CMK (cell line): ENCODE data around the gene NRP1.
"Not testable (repeated sequence)": the region's sequence is repeated elsewhere in the genome, so short reads cannot be mapped to it uniquely, and the experiment has no call there.

Experiments used
- DNase-seq: peaks from one replicate; pipeline ENCODE4 v3.0.0-alpha.2; 2010; ENCODE audit warnings: low read depth

Gene NRP1

DNA sequence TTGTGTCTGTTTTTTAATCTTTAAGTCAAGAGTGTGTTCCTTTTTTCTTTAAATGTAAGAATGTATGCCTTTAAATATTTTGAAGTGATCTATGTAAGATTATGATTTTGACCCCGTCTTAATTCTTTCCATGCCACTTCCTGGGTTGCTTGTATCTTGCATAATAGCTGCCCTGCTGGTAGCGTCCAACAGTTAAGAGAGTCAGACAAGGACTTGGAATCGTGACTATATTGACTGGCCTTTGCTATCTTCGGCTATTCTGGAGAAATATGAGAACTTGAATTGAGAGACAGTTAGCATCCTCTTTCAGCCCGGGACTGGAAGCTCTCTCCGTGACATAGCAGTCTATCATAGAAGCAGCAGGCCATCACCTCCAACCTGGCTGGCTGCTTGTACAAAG lies 13.0 kb downstream of the NRP1 start:
- no peak for DNase-seq

DNA sequence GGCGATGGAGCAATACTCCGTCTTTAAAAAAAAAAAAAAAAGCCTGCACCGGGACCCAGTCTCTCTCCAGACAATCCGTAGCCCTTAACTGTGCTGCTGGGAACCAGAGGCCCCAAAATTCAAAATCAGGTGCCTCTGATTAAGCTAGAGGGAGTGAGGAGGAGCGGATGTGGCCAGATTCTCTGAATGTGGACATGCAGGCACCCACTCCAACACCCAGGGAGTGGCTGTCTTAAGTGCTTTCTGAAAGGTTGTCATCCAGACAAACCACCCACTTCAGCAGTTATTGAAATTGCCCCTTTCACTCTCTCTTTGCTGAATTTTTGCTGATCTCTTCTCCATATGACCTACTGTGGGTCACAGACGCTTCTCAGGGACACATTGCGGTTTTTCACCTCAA lies 14.2 kb downstream of the NRP1 start:
- no peak for DNase-seq

DNA sequence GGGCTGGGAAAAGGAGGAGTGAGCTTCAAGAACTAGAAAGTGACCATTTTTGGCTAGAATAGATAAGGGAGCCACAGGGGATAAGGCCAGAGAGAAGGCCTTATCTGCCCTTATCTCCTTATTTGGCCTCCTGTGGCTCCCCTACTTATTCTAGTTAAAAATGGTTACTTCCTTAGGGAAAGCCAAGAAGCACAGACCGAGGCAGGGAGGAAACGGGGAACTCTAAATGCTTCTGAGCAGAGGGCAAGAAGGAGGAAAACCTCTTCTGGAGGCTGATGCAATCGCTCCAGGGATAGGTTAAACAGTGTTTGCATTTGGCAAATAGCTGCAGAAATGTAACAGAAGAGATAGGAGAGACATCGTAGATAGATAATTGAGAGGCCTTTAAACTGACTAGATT lies 18.6 kb downstream of the NRP1 start:
- DNase-seq: peak; percentile 50

DNA sequence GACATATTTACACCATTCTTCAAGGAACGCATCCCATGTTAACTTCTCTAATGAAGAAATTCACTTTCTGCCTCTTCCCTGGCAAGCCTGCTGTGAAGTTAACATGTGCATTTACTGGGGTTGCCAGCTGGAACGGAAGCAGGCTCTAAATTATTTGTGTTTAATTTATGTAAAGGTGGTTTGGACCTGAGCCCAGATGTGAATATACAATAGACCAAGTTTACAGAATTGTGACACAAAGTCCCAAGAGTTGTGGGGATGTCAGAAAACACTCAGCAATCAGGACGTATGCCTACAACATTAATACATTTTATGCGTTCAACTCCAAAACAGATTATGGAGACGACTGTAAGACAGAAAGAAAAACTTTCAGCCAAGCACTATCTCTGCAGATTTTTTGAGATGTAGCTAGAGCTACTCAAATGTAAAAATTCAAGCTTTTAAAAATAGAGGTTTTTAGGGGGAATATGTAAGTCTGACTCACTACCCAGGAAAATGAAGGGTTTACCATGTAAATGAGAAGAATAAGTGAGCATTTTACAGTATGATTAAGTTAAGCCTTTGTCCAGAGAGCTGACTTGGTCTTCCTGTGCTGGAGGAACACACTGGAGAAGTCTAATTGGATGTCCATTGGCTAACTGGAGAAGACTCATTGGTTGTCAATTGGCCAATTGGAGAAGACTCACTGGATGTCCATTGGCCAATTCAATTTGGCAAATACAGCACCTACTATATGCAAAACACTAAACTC lies 19.5 kb downstream of the NRP1 start:
- no peak for DNase-seq

DNA sequence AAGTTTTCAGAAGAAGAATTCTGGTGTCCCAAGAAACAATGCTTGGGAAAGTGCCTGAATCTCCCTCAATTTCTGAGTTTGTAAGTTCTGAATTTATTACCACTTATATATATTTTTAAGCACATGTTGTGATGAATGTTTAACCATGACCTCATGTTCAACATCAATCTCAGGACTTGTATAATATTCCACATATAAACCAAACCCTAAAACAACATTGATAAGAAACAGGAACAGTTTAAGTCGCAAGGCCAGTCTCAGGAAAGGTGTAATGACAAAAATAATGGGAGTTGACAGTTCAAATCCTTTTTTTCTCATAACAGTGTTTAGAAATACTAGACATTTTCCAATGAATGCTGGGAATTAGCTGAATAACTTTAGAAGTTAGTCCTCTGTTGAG lies 22.8 kb downstream of the NRP1 start:
- no peak for DNase-seq

DNA sequence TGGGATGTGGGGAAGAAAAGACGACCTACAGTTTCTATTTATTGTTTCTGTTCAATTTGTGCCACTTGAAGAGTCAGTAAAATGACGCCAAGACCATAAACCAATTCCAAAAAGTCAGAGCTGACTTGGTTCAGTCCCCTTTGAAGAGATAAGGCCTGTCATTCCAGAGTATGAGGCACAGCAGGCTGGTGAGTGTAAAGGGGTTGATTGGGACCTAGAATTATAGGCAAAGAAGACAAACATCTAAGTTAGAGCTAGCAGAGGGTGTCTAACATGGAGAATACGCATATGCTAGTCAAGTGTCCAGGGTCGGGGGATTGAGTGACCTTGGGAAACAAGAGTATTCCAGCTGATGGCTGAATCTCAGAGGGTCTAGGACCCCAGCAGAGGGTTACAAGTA lies 23.6 kb downstream of the NRP1 start:
- DNase-seq: no peak

DNA sequence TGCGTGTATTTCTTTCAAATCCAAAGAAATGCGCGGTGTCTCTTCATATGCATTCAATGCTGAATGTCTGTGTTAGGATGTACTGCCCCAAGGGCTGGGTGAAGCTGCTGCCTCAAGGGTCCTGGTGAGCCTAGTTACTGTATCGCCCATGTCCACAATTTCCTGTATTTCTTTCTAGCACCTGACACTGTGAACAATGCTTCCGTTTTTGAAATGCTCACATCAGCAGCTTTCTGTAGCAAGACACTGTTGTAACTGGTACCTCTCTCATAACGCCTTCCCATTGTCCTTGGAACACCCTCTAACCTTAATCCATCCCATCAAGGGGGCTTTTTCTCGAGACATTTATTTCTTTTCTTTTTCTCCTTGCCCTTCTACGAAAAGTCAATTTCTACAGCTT lies 25.1 kb downstream of the NRP1 start:
- no peak for DNase-seq

DNA sequence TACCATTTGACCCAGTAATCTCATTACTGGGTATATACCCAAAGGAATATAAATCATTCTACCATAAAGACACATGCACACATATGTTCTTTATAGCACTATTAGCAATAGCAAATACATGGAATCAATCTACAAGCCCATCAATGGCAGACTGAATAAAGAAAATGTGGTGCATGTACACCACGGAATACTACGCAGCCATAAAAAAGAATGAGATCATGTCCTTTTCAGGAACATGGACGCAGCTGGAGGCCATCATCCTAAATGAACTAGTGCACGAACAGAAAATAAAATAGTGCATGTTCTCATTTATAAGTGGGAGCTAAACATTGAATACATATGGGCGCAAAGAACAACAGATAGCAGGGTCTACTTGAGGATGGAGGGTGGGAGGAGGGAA lies 26.6 kb downstream of the NRP1 start:
- no peak for DNase-seq

DNA sequence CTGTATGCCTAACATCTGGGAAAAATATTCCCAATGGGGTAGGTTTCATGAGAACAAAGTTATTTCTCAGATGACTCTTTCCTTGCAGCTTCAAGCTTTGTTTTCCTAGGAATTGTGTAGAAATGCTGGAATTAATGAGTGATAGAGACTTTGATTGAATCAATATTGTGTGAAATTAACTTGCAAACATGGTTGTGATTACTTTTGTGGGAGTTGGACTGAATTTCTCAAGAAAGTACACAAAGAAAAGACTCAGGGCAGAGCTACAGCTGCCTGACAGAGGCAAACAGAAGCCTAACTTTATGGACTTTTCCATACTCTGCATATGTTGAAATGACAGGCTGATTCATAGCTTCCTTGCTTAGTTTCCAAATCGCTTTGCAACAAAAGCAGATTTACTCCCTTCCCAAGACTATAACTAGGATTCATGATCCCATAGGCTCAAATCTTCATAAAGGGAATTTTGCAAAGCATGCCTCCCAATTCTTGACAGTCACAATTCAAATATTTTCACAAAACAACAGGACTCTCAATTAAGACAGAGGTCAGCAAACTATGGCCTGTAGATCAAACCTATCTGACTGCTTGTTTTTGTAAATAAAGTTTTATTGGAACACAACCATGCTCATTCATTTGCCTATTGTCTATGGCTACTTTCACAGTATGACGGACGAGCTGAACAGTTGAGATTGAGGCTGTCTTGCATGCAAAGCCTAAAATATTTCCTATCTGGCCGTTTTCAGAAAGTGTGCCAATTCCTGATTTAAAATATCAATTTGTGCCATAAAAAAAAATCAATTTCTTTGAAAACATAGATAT lies 27.6 kb downstream of the NRP1 start:
- DNase-seq: no peak

DNA sequence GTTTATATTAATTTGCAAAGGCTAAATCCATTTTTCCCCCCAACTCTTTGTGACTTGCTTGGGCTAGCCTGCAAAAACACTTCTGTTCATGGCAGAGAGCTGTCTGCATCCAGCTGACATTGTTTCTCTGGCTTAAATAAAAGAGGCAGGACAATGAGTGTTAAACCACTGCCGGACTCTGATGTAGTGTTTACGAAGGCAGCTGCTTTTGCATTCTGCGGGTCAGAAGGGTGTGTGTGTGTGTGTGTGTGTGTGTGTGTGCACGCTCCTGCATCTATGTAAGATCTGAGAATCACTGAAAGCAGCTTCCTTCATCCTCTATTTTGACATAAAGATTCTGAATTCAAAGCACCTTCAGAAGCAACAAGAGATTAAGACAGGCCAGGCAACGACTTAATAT lies 28.3 kb downstream of the NRP1 start:
- no peak for DNase-seq

DNA sequence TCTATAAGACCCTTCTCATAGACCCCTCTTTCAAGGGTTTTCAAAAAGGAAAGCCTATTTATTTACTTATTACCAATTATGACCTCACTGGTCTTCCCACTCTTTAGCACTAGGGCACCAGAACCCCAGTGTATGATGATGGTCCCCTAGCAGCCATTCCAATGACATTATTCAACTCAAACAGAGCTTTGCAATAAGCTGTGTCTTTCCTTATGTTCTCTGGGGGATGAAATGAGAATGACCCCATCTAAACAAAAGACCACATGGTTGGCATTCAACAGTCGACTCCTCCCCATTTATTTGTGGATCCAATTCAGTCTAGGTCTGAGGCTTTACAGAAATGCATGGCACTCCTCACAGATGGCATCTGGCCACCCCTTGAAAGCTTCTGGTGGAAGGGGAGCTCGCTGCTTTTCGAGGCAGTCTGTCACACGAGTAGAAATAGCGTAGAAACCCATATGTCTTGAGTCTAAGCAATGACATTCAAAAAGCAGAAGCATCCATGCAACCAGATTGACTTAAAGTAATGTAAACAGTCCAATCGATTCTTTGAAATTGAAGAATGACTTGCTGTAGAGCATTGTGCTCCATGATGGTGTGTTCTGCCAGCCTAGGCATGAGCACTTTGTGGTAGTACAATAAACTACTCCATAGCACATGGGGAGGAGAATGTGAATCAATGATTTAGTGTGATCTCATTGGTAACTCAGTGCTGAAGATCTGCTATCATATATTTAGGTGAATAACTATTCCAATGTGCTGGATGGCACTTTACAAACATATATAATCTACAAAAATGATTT lies 29.8 kb downstream of the NRP1 start:
- DNase-seq: no peak

DNA sequence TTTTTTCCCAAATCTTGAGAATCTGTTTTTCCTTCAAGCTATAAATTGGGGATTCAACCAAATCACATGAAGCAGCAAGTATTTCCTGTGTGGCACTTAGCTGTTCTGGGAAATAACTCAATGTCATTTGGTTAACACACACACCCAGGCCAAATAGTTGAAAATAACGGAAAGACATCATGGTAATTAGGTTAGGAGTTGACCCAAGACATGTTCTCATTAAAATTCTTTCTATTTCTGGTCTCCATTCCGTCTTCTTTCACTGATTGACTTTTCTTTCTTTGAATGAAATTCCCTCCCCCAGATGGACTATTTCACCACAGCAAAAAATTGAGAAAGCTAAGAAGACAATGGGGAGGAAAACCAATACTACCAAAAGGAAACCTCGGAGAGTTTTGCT lies 30.5 kb downstream of the NRP1 start:
- no peak for DNase-seq

DNA sequence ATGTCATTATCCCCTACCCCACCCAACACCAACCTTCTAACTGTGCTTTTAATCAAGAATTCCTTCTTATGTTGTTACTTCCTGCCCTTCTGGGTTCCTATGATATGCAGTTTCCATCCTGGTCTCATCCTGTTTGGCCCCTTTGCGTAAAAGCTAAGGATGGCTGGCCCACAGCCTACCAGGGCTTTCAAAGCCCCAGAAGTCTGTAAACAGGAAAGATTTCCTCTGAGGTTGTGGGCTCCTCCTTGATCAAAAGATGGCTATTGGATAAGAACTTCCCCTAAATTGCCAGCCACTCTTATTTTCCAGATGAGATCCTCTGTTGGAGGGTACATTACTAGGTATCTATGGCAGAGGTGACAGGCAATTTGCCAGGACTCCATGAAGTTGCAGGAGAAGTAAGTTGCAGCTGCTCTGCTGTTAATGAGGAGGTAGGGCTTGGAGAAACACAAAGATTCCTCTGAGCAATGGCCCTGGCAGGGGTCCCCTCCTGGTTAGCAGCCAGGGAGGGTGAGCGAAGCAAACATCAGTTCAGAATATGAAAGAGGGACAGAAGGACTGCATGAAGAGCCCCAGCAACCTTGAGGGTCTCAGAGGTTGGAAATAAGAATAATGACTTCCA lies 32.1 kb downstream of the NRP1 start:
- DNase-seq: no peak

DNA sequence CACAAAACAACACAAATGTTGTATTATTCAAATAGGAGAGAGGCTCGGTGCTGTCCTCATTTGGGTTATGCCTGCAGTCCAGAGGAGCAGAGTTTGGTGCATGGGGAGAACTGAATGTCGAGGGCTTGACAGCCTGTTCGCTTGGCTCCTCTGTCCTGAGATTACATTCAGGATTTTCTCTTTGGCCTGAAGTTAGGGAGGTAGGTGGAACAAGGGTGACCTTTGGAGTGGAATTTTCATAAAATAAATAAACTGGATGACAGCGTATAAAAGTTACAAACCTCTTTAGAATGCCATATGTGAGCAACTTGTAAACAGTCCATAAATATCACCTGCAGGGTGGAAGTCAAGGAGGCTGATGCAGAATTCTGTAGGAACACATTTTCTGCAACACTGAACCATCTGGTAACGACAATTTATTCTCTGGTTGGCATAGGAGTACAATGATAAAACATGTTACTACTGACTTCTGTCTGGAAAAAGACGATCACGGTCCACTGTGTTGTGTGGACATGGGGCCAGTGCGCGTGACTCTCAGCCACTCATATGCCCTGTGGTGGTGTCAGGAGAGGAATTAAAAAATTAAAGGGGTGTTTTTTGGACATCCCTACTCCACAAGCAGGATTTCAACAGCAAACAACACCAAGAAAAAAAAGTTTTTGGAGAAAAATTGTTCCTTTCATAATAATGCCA lies 33.2 kb downstream of the NRP1 start:
- DNase-seq: no peak

DNA sequence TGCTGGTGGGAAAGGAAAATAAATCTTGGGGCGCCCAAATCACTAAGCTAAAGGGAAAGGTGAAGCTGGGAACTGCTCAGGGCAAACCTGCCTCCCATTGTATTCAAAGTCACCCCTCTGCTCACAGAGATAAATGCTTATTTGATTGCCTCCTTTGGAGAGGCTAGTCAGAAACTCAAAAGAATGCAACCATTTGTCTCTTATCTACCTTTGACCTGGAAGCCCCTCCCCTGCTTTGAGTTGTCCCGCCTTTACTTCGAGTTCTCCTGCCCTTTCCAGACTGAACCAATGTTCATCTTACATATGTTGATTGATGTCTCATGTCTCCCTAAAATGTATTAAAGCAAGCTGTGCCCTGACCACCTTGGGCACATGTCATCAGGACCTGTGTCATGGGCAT lies 33.9 kb downstream of the NRP1 start:
- not testable (repeated sequence) for DNase-seq

DNA sequence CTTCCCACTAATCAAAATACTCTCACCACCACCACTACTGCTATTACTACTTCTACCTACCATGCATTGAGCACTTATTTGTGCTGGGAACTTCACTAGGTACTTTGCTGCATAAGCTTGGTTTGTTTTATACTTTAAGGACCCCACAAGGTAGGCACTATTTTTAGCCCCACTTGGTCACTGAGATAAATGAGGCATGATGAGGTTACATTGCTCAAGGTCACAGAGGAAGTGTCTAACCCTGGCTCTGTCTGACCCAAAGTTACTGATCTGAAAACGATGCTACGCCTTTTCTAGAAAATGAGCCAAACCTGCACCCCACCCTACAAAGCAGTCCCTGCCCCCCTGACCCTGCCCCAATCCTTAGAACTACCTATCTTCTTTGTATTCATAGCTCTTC lies 35.6 kb downstream of the NRP1 start:
- no peak for DNase-seq

DNA sequence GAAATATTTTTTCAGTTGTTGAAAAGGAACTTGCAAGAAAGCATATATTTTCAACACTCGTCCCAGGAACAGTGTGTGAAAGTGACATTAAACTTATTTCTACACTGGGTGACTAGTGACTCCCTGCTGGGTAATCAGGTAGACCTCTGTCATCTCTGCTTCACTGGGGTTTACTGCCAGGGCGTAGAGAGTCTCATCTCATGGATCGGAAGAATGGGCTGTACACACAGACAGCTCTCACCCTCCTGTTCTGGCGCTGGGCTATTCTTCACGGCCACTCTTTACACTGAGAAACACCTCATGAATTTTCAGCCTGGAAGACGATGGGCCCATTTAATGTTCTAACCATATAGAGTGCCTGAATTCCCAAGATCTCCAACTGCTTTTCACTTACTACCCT lies 36.4 kb downstream of the NRP1 start:
- DNase-seq: no peak

DNA sequence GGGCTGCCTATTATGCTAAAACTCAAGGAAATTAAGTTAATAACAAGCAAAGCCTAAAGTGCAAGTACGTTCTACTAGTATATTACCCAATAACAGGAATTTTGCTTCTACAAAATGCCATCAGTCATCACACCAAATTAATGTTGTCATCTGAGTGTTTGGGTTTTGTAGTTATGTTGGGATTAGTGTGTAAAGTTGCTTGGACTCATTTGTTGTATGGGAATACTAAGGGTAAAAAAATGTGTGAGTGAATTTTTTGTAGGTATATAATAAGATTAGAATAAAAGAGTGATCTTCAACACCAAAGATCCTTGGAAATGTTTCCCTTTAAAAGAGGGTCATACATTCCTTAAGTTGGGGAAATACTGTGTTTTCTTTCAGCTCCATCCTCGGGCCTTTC lies 38.6 kb downstream of the NRP1 start:
- no peak for DNase-seq

DNA sequence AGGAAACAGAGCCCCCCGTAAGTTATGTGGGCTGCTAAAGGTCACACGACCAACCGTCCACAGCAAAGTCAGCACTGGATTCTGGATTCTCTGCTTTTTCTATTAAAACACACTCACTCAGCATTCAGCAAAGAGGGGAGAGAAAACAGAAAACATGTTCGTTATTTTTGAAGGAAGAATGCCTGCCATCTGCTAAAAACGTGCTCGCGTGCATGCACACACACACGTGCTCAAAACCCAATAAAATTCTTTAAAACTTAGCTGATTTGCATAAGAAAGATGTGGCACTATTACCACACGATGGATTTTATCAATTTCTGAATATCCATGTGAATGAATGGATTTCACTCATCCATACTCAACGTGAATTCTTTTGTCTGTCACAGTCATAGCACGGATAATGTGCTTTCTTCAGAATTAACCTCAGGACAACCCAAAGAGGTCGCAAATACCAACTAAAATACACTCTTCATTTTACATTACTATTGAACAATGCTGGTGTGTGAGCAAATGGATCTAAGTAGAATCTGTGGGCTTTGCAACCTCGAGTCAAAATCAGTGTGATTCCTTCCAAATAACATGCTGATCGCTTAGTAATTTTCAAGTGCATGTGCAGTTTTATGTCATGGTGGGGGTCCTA lies 40.8 kb downstream of the NRP1 start:
- no peak for DNase-seq

DNA sequence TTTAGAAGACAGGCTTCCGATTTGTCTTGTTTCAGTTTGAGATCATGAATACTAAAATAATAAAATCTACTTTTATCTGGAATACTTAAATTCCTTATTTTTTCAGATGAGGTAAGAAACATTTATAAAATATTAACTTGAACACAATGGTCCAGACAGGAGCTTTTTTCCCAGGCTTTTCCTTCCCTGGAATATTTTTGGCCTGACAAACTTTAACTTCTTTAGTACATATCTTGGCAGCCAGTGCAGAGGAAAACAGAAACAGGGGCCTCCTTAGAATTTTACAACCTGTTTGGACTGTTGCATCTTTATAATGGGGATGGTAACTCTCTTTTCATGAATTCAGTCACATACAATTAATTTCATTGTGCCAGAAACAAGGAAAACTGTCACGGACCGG lies 41.4 kb downstream of the NRP1 start:
- DNase-seq: no peak

DNA sequence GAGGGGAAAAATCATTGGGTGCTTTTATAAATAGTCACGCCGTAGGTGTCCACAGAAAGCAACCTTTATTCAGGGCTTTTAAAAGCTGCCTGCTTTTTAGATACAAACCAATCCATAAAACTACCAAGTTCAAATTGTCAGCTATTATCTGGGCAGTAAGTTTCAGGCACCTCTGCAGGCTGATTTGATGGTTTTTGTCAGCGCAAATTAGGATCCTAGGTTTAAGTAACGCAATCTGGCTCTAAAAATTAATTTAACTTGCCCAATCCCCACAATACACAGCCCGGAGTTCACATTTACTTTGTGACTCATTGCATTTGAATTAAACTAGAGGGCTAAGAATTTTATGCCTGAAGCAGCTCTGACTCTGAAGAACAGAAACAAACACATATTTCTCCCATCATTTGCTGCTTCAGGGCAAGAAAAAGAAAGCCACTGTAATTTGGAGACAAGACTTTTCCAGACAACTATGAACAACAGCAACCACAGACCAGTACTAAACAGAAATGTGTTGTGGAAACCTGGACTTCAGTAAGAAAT lies 43.3 kb downstream of the NRP1 start:
- DNase-seq: no peak
